Activated B cell treated with CpG ODN at 0.5 μM for 24 hours (primary cell): ENCODE results near the gene YPEL1. TPM values are rescaled to one million over a fixed set of nuclear protein-coding genes. Genes with fewer than 3 reads are reported as not detected.
A peak's percentile ranks its signal among the peaks of the same experiment; 100 is the strongest.
"Not testable (repeated sequence)": the region's sequence is repeated elsewhere in the genome, so short reads cannot be mapped to it uniquely, and the experiment has no call there.

ENCODE experiments used
- ATAC-seq: fragments of 200-7000 bp; cut with Tn5 transposase; one replicate; pipeline ENCODE4 v1.10.0; 2021; ENCODE audit warnings: low read depth, mild to moderate bottlenecking, moderate library complexity
- CTCF ChIA-PET: fragments of 350-600 bp; sonication (Branson Sonifier 250); formaldehyde crosslinking; loops from one replicate; lab custom pipeline; 2021; ENCODE audit warnings: antibody characterized with exemption; lab: Charles Lee
- POLR2A ChIA-PET: fragments of 350-600 bp; sonication (Branson Sonifier 250); formaldehyde crosslinking; loops from one replicate; lab custom pipeline; 2021; ENCODE audit warnings: antibody characterized with exemption; lab: Charles Lee
- DNase-seq: peaks from one replicate; pipeline ENCODE4 v3.0.0; 2022
- H3K27ac Mint-ChIP-seq: one replicate; pipeline ENCODE4 v1.8.0; 2020; ENCODE audit warnings: mixed read lengths
- H3K27me3 Mint-ChIP-seq: one replicate; pipeline ENCODE4 v1.8.0; 2021; ENCODE audit warnings: mixed read lengths
- H3K36me3 Mint-ChIP-seq: one replicate; pipeline ENCODE4 v1.8.0; 2021; ENCODE audit warnings: low read depth, mixed read lengths
- H3K4me1 Mint-ChIP-seq: one replicate; pipeline ENCODE4 v1.8.0; 2021; ENCODE audit warnings: mixed read lengths
- H3K4me3 Mint-ChIP-seq: one replicate; pipeline ENCODE4 v1.8.0; 2020; ENCODE audit warnings: mild to moderate bottlenecking, mixed read lengths
- H3K9me3 Mint-ChIP-seq: one replicate; pipeline ENCODE4 v1.8.0; 2020; ENCODE audit warnings: mixed read lengths
- CTCF ChIP-seq: fragments of 200-600 bp; IDR thresholded peaks from one replicate; pipeline ENCODE4 v1.8.0; 2022; ENCODE audit warnings: antibody characterized with exemption, mild to moderate bottlenecking
- intact Hi-C: fragments of 100-400 bp; cut with micrococcal nuclease; formaldehyde crosslinking; loops from one replicate; pipeline ENCODE4 v1.15.1; 2024
- total RNA-seq: library from RNA; stranded (reverse); gene quantifications from 2 replicates; pipeline ENCODE4 v1.2.3, GENCODE V29; 2022

The YPEL1 gene
- total RNA-seq, 1 donor from 2014 or later, result 4.1 TPM

DNA sequence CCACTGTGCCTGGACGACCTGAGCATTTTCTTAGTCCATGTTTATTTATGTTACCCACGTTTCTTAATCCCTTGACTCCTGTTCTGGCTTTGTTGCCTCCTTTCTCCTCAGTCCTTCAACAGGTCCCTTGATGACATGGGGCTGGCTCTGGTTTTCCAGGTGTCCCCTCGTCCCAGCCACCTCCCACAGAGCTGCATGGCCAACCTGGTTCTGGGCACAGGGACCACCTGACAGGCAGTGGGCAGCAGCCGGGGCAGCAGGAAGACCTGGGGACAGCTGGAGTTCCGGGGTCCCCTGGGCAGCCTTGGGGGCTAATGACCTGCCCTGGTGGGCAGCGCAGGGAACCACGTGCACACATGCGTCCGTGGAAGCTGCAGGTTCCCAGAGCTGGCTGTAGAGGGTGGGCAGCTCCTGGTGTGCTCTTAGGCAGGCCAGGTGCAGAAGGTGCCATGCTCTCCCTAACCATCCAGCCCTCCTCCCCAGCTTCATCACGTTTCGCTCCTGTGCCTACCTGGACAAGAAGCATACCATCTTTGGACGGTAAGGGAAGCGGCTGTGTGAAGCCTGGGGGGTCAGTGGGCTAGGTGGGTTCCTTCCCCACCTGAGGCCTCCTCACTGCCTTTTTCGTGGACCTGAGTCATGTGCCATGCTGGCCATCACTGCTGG lies 42.1 kb downstream of the YPEL1 start:
- H3K4me1 Mint-ChIP-seq, result peaks cover 11% of the 10 kb centered on the region
- no peaks in the 10 kb centered on the region for H3K27me3 Mint-ChIP-seq
- ChIA-PET POLR2A (interaction anchor here (0.6 kb wide), 1 partner anchor 441 kb away, joined by 4 read pairs; no protein-coding TSS in a partner anchor), CTCF (no interaction called here)
- no peak for ATAC-seq
- DNase-seq, result no peak
- H3K36me3 Mint-ChIP-seq, result peaks cover 84% of the 10 kb centered on the region
- intact Hi-C loops, result no loop called here
- H3K27ac Mint-ChIP-seq, result no peak overlapping the region
- no peak for TF ChIP-seq CTCF
- no peak overlapping the region for H3K4me3 Mint-ChIP-seq
- H3K9me3 Mint-ChIP-seq, result no peaks in the 10 kb centered on the region

GRCh38 chr22:21692856-21693255 lies 42.7 kb downstream of the YPEL1 start:
- H3K4me3 Mint-ChIP-seq, ATAC-seq, H3K27ac Mint-ChIP-seq, H3K9me3 Mint-ChIP-seq, CTCF ChIA-PET, intact Hi-C loops, DNase-seq, H3K27me3 Mint-ChIP-seq: not testable (repeated sequence)
- POLR2A ChIA-PET, result interaction anchor here (0.6 kb wide), 1 partner anchor 442 kb away, joined by 4 read pairs; no protein-coding TSS in a partner anchor
- H3K4me1 Mint-ChIP-seq, result peaks cover 13% of the 10 kb centered on the region
- H3K36me3 Mint-ChIP-seq, result peaks cover 80% of the 10 kb centered on the region

GRCh38 chr22:21691816-21692215 lies 43.8 kb downstream of the YPEL1 start:
- no peak overlapping the region for H3K27ac Mint-ChIP-seq

GRCh38 chr22:21690401-21690801 lies 45.2 kb downstream of the YPEL1 start:
- ChIA-PET POLR2A (no interaction called here), CTCF (no interaction called here)
- Mint-ChIP-seq H3K36me3 (peaks cover 67% of the 10 kb centered on the region), H3K4me1 (peaks cover 14% of the 10 kb centered on the region), H3K27ac (peak overlapping the region; percentile 36), H3K27me3 (no peaks in the 10 kb centered on the region), H3K4me3 (no peak overlapping the region), H3K9me3 (no peaks in the 10 kb centered on the region)
- TF ChIP-seq CTCF, result no peak
- intact Hi-C loops, result no loop called here
- no peak for DNase-seq
- ATAC-seq, result no peak

More at GRCh38 chr22:21691816-21692215, 43.8 kb downstream of the YPEL1 start:
- Mint-ChIP-seq H3K4me1 (peaks cover 14% of the 10 kb centered on the region), H3K9me3 (no peaks in the 10 kb centered on the region), H3K4me3 (no peak overlapping the region), H3K27me3 (no peaks in the 10 kb centered on the region), H3K36me3 (peaks cover 73% of the 10 kb centered on the region)
- DNase-seq (no peak), ATAC-seq (no peak)
- CTCF ChIA-PET, result no interaction called here
- POLR2A ChIA-PET, result no interaction called here
- intact Hi-C loops, result no loop called here
- TF ChIP-seq CTCF, result no peak

DNA sequence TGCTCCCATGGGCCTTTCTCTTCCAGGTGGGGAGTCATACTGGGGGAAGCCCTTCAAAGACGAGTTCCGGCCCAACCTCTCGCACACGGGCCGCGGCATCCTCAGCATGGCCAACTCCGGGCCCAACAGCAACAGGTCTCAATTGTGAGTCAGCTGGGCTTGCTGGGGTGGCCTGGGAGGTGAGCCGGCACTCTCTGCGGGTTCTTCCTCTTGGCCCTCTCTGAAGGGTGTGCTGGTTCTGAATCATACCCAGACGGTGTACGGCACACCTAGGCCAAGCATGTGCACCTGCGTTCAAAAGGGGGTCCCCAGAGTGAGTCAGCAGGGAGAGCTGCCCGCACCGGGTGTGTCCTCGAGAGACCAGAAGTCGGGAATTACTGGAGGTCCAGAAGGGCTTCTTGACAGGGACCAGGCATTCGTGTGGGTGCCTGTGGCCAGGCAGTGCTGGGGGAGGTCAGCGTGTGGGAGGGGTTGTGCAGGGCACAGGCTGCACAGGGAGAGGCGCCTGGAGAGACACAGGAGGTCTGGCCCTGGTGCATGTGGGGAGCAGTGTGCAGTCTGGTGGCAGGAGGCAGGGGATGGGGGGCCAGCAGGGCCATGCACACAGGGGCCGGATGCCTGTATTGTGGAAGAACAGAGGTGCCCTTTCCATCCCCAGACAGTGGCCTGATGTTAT lies 46.8 kb downstream of the YPEL1 start:
- H3K27me3 Mint-ChIP-seq, result no peaks in the 10 kb centered on the region
- peaks cover 14% of the 10 kb centered on the region for H3K4me1 Mint-ChIP-seq
- H3K4me3 Mint-ChIP-seq, result no peak overlapping the region
- no peak for TF ChIP-seq CTCF
- CTCF ChIA-PET, result no interaction called here
- peak overlapping the region; percentile 70 for H3K27ac Mint-ChIP-seq
- POLR2A ChIA-PET, result interaction anchor here (0.6 kb wide), 1 partner anchor 32 kb away, joined by 4 read pairs; no protein-coding TSS in a partner anchor
- no peaks in the 10 kb centered on the region for H3K9me3 Mint-ChIP-seq
- ATAC-seq, result peak; percentile 71
- intact Hi-C loops, result no loop called here
- no peak for DNase-seq
- H3K36me3 Mint-ChIP-seq, result peaks cover 63% of the 10 kb centered on the region
